Tibial artery (tissue), 4 donors: ENCODE measurements around the gene GPR139.

Experiments used
- DNase-seq, 2 donors: peaks; one replicate each; pipeline ENCODE4 v3.0.0-alpha.2; 2019
- H3K27ac ChIP-seq, 2 donors: fragments of 200-600 bp; sonication (generic) in 1 of 2; 1 replicate in 1 of 2; 2 replicates in 1 of 2; pipeline ENCODE4 v1.5.1; 2018 to 2019; ENCODE audit warnings: mild to moderate bottlenecking in 1 of 2
- H3K27me3 ChIP-seq, 2 donors: fragments of 200-600 bp; sonication (generic) in 1 of 2; one replicate each; pipeline versions ENCODE4 v1.5.1 to v1.6.0; 2016 to 2019
- H3K36me3 ChIP-seq, 3 donors: fragments of 200-600 bp; sonication (generic) in 2 of 3; one replicate each; pipeline ENCODE4 v1.5.1; 2016 to 2019; ENCODE audit warnings: mild to moderate bottlenecking in 2 of 3
- H3K4me1 ChIP-seq, 4 donors: fragments of 200-600 bp; sonication (generic) in 2 of 4; 1 replicate in 3 of 4; 2 replicates in 1 of 4; pipeline ENCODE4 v1.5.1; 2016 to 2019
- H3K4me3 ChIP-seq, 2 donors: fragments of 200-600 bp; sonication (generic) in 1 of 2; 1 replicate in 1 of 2; 2 replicates in 1 of 2; pipeline ENCODE4 v1.5.1; 2018 to 2019; ENCODE audit warnings: mild to moderate bottlenecking in 2 of 2
- H3K9me3 ChIP-seq, 3 donors: fragments of 200-600 bp; sonication (generic) in 1 of 3; one replicate each; pipeline ENCODE4 v1.5.1; 2016 to 2019
- intact Hi-C: fragments of 100-400 bp; cut with DNase I; formaldehyde crosslinking; loops from one replicate; pipeline ENCODE4 v1.15.0; 2023; ENCODE audit warnings: low total_unique reads
- TF ChIP-seq, protein P1 (sequence below), 2 experiments: fragments of 200-600 bp in 1 of 2; fragments of 450-650 bp in 1 of 2; IDR thresholded peaks; one replicate each; pipeline ENCODE4 v1.5.1; 2017 to 2019; ENCODE audit warnings: antibody characterized with exemption in 2 of 2, mild to moderate bottlenecking in 1 of 2, moderate library complexity in 1 of 2

Gene GPR139

DNA sequence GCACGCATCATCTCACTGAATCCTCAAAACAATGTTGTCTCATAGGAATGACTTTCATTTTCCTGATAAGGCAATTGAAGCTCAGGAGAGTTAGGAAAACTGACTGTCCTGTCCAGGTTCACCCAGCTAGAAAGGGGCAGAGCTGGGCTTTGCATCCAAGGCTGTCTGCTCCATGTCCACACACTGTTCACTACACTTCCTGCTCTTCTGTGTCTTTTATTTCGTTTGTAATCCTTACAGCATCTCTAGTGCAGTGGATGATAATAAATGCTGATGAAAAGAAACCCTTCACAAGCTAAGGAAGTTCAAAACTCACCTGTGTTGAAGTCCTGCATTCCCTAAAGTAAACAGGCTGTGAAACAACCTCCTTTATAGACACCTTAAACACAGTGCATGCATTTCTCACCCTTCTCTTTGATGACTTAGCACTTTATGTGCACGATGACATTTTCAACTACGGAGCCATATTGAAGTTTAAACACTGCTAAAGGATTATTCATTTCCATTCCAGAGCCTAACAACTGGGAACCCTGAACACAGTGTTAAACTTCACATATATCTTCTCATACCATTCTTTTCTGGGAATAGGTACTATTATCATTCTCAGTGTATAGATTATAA lies 31.0 kb upstream of the GPR139 start:
- no peak for DNase-seq
- no peaks in the 10 kb centered on the region for H3K4me1 ChIP-seq
- TF ChIP-seq, protein P1, sequence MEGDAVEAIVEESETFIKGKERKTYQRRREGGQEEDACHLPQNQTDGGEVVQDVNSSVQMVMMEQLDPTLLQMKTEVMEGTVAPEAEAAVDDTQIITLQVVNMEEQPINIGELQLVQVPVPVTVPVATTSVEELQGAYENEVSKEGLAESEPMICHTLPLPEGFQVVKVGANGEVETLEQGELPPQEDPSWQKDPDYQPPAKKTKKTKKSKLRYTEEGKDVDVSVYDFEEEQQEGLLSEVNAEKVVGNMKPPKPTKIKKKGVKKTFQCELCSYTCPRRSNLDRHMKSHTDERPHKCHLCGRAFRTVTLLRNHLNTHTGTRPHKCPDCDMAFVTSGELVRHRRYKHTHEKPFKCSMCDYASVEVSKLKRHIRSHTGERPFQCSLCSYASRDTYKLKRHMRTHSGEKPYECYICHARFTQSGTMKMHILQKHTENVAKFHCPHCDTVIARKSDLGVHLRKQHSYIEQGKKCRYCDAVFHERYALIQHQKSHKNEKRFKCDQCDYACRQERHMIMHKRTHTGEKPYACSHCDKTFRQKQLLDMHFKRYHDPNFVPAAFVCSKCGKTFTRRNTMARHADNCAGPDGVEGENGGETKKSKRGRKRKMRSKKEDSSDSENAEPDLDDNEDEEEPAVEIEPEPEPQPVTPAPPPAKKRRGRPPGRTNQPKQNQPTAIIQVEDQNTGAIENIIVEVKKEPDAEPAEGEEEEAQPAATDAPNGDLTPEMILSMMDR (IDR thresholded peaks at IDR 0.05): no peak
- H3K27me3 ChIP-seq: no peaks in the 10 kb centered on the region
- no peak overlapping the region for H3K27ac ChIP-seq
- no peak overlapping the region for H3K4me3 ChIP-seq
- intact Hi-C loops: no loop called here
- H3K9me3 ChIP-seq: no peaks in the 10 kb centered on the region
- no peaks in the 10 kb centered on the region for H3K36me3 ChIP-seq

DNA sequence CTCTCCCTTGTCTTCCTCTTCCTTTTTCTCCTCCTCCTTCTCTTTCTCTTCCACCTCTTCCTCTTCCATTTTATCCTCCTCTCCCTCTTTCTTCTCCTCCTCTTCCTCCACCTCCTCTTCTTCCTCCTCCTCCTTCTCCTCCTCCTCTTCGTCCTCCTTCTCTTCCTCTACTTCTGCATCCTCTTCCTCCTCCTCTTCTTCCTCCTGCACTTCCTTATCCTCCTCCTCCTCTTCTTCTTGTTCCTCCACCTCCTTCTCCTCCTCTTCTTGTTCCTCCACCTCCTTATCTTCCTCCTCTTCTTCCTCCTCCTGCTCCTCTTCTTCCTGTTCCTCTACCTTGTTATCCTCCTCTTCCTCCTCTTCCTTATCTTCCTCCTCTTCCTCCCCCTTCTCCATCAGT lies 28.8 kb upstream of the GPR139 start:
- intact Hi-C loops: no loop called here
- Histone ChIP-seq H3K36me3 (no peaks in the 10 kb centered on the region), H3K27me3 (no peaks in the 10 kb centered on the region), H3K9me3 (no peaks in the 10 kb centered on the region), H3K27ac (no peak overlapping the region), H3K4me1 (no peaks in the 10 kb centered on the region), H3K4me3 (no peak overlapping the region)
- no peak for DNase-seq
- TF ChIP-seq, protein P1 (IDR thresholded peaks at IDR 0.05): no peak

DNA sequence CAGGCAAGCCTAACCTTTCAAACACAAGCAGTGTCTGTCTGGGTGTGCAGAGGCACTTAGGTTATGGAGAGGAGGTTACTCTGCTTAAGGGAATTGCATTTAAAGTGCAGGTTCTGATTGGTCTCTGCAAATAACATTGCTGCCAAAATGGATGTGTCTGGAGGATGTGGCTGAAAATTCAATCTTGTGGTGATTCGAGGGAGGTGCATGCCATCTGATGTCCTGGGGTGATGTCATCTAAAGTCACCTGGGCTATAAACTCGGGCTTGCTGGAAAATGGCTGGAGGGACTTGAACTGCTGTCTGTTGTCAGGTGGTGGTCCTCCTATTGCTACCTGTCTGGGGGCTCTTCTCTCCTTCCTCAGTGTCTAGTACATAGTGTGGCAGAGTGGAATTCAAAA lies 28.3 kb upstream of the GPR139 start:
- no peak overlapping the region for H3K27ac ChIP-seq
- TF ChIP-seq, protein P1 (IDR thresholded peaks at IDR 0.05): no peak
- H3K27me3 ChIP-seq: no peaks in the 10 kb centered on the region
- H3K36me3 ChIP-seq: no peaks in the 10 kb centered on the region
- H3K4me1 ChIP-seq: no peaks in the 10 kb centered on the region
- no peak overlapping the region for H3K4me3 ChIP-seq
- intact Hi-C loops: no loop called here
- no peak for DNase-seq
- H3K9me3 ChIP-seq: no peaks in the 10 kb centered on the region

DNA sequence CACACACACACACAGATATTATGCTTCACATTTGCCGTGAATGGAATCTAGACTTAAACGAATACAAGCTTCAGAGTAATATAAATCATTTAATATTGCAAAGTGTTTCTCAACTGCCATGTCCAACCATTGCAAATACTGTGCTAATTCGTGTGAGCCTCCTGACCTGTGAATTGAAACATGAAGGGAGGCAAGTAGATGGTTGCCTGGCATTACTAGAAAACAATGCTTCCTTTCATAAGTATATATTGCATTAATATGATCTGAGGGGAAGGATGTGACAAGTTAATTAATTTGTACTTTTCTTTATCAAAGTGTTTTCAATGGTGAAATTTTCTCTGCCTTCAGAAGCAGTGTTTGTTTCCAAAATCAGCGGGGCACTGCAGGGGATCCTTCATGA lies 25.7 kb upstream of the GPR139 start:
- Histone ChIP-seq H3K4me1 (no peaks in the 10 kb centered on the region), H3K36me3 (no peaks in the 10 kb centered on the region), H3K27ac (no peak overlapping the region), H3K4me3 (no peak overlapping the region), H3K27me3 (no peaks in the 10 kb centered on the region), H3K9me3 (no peaks in the 10 kb centered on the region)
- TF ChIP-seq, protein P1 (IDR thresholded peaks at IDR 0.05): no peak
- DNase-seq: no peak
- intact Hi-C loops: no loop called here

DNA sequence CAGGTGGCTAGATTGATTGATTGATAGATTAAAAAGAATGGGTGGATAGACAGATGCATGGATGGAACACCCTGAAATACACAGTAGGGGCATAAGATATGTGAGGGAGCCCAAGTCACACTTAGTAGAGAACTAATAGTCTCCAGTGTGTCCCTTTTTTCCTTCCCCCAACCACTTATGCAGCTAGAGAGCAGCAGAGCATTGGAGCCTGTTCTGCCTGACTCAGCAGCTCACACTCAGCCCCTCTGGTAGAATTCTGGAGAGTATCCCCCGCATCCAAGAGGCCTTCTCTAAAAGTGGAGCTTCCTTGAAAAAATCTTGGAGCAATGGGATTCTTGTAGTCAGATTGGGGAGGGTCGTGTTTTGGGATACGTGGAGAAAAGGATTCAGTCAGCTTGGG lies 20.5 kb upstream of the GPR139 start:
- TF ChIP-seq, protein P1 (IDR thresholded peaks at IDR 0.05): no peak
- DNase-seq: no peak
- H3K4me1 ChIP-seq: no peaks in the 10 kb centered on the region
- intact Hi-C loops: no loop called here
- no peaks in the 10 kb centered on the region for H3K27me3 ChIP-seq
- no peak overlapping the region for H3K27ac ChIP-seq
- H3K4me3 ChIP-seq: no peak overlapping the region
- no peaks in the 10 kb centered on the region for H3K9me3 ChIP-seq
- no peaks in the 10 kb centered on the region for H3K36me3 ChIP-seq
